ENCODE measurements around the gene SERPINB4.

SERPINB4 gene

DNA sequence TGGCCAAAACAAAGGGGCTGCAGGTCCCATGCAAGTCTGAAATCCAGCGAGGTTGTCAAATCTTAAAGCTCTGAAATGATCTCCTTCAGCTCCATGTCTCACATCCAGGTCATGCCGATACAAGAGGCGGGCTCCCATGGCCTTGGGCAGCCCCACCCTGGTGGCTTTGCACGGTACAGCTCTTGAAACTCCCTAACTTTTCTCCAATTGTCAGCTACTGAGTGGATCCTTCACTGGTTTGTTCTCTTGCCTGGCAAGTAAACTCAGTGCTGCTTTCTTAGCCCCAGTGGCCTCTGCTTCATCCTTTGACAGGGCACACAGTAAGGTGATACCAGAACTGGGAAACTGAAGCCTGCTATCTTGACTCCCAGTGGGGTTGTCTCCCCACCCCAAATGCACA is 30.6 kb downstream of the SERPINB4 start:
- H3K27ac ChIP-seq (ENCODE audit: low read depth, low read length) = no peak overlapping the region

DNA sequence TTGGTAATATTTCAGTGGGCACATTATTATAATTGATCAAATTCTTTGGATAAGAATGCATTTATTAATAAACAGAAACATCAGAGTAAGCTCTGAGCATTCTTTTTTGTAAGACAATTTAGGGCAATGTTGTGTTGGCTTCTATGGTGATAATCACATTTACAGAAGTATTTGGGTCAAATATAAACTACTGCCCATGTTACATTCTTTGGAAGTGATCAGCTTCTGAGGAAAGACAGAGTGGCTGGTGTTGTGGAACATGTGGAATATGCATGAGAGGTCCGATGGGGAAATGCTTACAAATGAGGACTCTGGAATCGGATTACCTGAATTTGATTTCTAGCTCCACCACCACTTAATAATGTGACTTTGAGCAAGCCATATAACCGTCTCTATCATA is 37.5 kb downstream of the SERPINB4 start:
- Histone ChIP-seq H3K27me3 (ENCODE audit: control insufficient read depth, low read length) (no peaks in the 10 kb centered on the region), H4K20me1 (ENCODE audit: control insufficient read depth, insufficient read depth, low read depth, low read length) (no peaks in the 10 kb centered on the region), H3F3A (ENCODE audit: control insufficient read depth, insufficient read depth) (no peaks in the 10 kb centered on the region), H3K4me1 (ENCODE audit: control insufficient read depth, low read length) (no peaks in the 10 kb centered on the region), H3K36me3 (ENCODE audit: control insufficient read depth, low read length) (no peaks in the 10 kb centered on the region), H3K27ac (ENCODE audit: low read depth, low read length) (no peak overlapping the region), H3K9me3 (ENCODE audit: control insufficient read depth, insufficient read depth, low read length) (no peaks in the 10 kb centered on the region), H3K4me3 (ENCODE audit: low read length) (no peak overlapping the region), H3K4me2 (ENCODE audit: low read length) (no peak overlapping the region), H3K9me2 (replicated peaks; ENCODE audit: control insufficient read depth, low read length) (no peaks in the 10 kb centered on the region), H3K79me2 (ENCODE audit: control insufficient read depth, low read length) (no peaks in the 10 kb centered on the region)
- TF ChIP-seq, protein P1, sequence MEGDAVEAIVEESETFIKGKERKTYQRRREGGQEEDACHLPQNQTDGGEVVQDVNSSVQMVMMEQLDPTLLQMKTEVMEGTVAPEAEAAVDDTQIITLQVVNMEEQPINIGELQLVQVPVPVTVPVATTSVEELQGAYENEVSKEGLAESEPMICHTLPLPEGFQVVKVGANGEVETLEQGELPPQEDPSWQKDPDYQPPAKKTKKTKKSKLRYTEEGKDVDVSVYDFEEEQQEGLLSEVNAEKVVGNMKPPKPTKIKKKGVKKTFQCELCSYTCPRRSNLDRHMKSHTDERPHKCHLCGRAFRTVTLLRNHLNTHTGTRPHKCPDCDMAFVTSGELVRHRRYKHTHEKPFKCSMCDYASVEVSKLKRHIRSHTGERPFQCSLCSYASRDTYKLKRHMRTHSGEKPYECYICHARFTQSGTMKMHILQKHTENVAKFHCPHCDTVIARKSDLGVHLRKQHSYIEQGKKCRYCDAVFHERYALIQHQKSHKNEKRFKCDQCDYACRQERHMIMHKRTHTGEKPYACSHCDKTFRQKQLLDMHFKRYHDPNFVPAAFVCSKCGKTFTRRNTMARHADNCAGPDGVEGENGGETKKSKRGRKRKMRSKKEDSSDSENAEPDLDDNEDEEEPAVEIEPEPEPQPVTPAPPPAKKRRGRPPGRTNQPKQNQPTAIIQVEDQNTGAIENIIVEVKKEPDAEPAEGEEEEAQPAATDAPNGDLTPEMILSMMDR (IDR thresholded peaks at IDR 0.05; ENCODE audit: low read depth, low read length, poor library complexity, severe bottlenecking) = no peak
- no peak for TF ChIP-seq EZH2phosphoT487 (IDR thresholded peaks at IDR 0.05; ENCODE audit: borderline replicate concordance, low read length)

More for the DNA sequence above, 30.6 kb downstream of the SERPINB4 start:
- Histone ChIP-seq H3K9me3 (ENCODE audit: control insufficient read depth, insufficient read depth, low read length) (no peaks in the 10 kb centered on the region), H3K4me2 (ENCODE audit: low read length) (no peak overlapping the region), H4K20me1 (ENCODE audit: control insufficient read depth, insufficient read depth, low read depth, low read length) (no peaks in the 10 kb centered on the region), H3K4me3 (ENCODE audit: low read length) (no peak overlapping the region), H3K9me2 (replicated peaks; ENCODE audit: control insufficient read depth, low read length) (no peaks in the 10 kb centered on the region), H3F3A (ENCODE audit: control insufficient read depth, insufficient read depth) (no peaks in the 10 kb centered on the region), H3K79me2 (ENCODE audit: control insufficient read depth, low read length) (no peaks in the 10 kb centered on the region), H3K27me3 (ENCODE audit: control insufficient read depth, low read length) (no peaks in the 10 kb centered on the region), H3K4me1 (ENCODE audit: control insufficient read depth, low read length) (no peaks in the 10 kb centered on the region), H3K36me3 (ENCODE audit: control insufficient read depth, low read length) (no peaks in the 10 kb centered on the region)
- TF ChIP-seq EZH2phosphoT487 (IDR thresholded peaks at IDR 0.05; ENCODE audit: borderline replicate concordance, low read length) = no peak
- TF ChIP-seq, protein P1 (IDR thresholded peaks at IDR 0.05; ENCODE audit: low read depth, low read length, poor library complexity, severe bottlenecking) = no peak

DNA sequence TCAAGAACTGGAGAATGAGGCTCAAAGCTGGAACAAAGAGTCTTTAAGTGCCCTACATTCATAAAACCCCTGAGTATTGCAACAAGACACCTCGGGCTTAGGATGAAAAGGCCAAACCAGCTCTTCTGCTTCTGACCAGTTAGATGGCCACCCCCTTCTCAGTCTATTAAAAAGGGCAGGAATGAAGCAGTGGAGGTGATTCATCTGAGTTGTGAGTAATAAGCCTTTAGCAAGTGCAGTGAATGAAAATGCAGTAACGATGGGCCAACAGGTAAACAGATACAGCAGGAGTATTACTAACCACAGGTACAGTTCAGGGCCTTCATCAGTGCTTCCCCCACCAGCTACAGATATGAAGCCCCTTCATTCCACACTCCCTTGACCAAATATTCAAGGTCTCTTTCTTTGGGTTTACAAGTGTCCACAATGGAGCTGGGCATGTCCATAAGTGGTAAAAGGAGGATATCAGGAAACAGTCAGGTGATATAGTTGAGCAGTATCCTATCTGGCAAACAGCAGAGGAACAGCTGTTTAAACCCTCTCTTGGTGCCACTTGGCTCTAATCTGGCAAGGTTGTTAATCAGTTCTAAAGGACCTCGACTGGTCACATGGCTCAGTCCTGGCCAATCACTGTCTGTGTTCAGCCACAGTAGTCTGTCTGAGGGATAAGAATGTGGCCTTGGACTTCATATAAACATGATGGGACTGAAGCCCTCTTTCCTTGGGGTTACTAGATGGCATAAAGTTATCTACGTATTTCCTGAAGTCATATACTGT is 39.1 kb downstream of the SERPINB4 start:
- Histone ChIP-seq H3K4me2 (ENCODE audit: low read length) (no peak overlapping the region), H3K36me3 (ENCODE audit: control insufficient read depth, low read length) (no peaks in the 10 kb centered on the region), H4K20me1 (ENCODE audit: control insufficient read depth, insufficient read depth, low read depth, low read length) (no peaks in the 10 kb centered on the region), H3K27me3 (ENCODE audit: control insufficient read depth, low read length) (no peaks in the 10 kb centered on the region), H3K79me2 (ENCODE audit: control insufficient read depth, low read length) (no peaks in the 10 kb centered on the region), H3K4me1 (ENCODE audit: control insufficient read depth, low read length) (no peaks in the 10 kb centered on the region), H3K27ac (ENCODE audit: low read depth, low read length) (no peak overlapping the region), H3K9me3 (ENCODE audit: control insufficient read depth, insufficient read depth, low read length) (no peaks in the 10 kb centered on the region), H3F3A (ENCODE audit: control insufficient read depth, insufficient read depth) (no peaks in the 10 kb centered on the region), H3K4me3 (ENCODE audit: low read length) (no peak overlapping the region), H3K9me2 (replicated peaks; ENCODE audit: control insufficient read depth, low read length) (no peaks in the 10 kb centered on the region)
- TF ChIP-seq, protein P1 (IDR thresholded peaks at IDR 0.05; ENCODE audit: low read depth, low read length, poor library complexity, severe bottlenecking) = no peak
- TF ChIP-seq EZH2phosphoT487 (IDR thresholded peaks at IDR 0.05; ENCODE audit: borderline replicate concordance, low read length) = no peak
